ENCODE measurements around the gene HOXA7.
A peak's percentile ranks its signal among the peaks of the same experiment; 100 is the strongest.

- no peak for TF ChIP-seq POLR2A (IDR thresholded peaks at IDR 0.05)
- TF ChIP-seq, protein P1, sequence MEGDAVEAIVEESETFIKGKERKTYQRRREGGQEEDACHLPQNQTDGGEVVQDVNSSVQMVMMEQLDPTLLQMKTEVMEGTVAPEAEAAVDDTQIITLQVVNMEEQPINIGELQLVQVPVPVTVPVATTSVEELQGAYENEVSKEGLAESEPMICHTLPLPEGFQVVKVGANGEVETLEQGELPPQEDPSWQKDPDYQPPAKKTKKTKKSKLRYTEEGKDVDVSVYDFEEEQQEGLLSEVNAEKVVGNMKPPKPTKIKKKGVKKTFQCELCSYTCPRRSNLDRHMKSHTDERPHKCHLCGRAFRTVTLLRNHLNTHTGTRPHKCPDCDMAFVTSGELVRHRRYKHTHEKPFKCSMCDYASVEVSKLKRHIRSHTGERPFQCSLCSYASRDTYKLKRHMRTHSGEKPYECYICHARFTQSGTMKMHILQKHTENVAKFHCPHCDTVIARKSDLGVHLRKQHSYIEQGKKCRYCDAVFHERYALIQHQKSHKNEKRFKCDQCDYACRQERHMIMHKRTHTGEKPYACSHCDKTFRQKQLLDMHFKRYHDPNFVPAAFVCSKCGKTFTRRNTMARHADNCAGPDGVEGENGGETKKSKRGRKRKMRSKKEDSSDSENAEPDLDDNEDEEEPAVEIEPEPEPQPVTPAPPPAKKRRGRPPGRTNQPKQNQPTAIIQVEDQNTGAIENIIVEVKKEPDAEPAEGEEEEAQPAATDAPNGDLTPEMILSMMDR (IDR thresholded peaks at IDR 0.05): peak; percentile 40 to 79 (median 55)
Measured at GRCh38 chr7:27179503-27180430, 23.3 kb upstream of the HOXA7 start.
